Measurements from ENCODE around the gene KLF13. TPM values are rescaled to one million over a fixed set of nuclear protein-coding genes. Genes with fewer than 3 reads are reported as not detected.
A peak's percentile ranks its signal among the peaks of the same experiment; 100 is the strongest.

Gene KLF13
- total and polyA plus RNA-seq, 8 donors: 12.3 to 57.1 (median 32.6) TPM

- FAIRE-seq: no peak
Measured at GRCh38 chr15:31279221-31280045, 47.2 kb upstream of the KLF13 start.

GRCh38 chr15:31280046-31280830, 46.4 kb upstream of the KLF13 start:
- peak; percentile 38 to 77 (median 68) for ATAC-seq
- DNase-seq: peak in 4 of 6 donors; percentile 37 to 56 (median 47)
- TF ChIP-seq, protein P1, sequence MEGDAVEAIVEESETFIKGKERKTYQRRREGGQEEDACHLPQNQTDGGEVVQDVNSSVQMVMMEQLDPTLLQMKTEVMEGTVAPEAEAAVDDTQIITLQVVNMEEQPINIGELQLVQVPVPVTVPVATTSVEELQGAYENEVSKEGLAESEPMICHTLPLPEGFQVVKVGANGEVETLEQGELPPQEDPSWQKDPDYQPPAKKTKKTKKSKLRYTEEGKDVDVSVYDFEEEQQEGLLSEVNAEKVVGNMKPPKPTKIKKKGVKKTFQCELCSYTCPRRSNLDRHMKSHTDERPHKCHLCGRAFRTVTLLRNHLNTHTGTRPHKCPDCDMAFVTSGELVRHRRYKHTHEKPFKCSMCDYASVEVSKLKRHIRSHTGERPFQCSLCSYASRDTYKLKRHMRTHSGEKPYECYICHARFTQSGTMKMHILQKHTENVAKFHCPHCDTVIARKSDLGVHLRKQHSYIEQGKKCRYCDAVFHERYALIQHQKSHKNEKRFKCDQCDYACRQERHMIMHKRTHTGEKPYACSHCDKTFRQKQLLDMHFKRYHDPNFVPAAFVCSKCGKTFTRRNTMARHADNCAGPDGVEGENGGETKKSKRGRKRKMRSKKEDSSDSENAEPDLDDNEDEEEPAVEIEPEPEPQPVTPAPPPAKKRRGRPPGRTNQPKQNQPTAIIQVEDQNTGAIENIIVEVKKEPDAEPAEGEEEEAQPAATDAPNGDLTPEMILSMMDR (IDR thresholded peaks at IDR 0.05): no peak
- Histone ChIP-seq H3K9me3 (no peaks in the 10 kb centered on the region), H3K27me3 (no peaks in the 10 kb centered on the region), H3K27ac (peak overlapping the region in 3 of 4 donors; percentile 5 to 62 (median 61)), H3K36me3 (no peaks in the 10 kb centered on the region), H3K4me3 (no peak overlapping the region), H3K4me1 (peaks cover 0 to 3% (median 0%) of the 10 kb centered on the region in 3 donors)
- 44 to 46% methylated on average over 16 of the region's 16 CpGs for WGBS, 2 donors
- FAIRE-seq: no peak
- intact Hi-C loops (cut with DNase I): no loop called here

More at GRCh38 chr15:31279221-31280045, 47.2 kb upstream of the KLF13 start:
- WGBS, 2 donors: 54 to 63% methylated on average over 11 of the region's 11 CpGs
- TF ChIP-seq, protein P1 (IDR thresholded peaks at IDR 0.05): no peak
- intact Hi-C loops (cut with DNase I): no loop called here
- Histone ChIP-seq H3K27ac (peak overlapping the region in 3 of 4 donors; percentile 5 to 62 (median 61)), H3K4me1 (peaks cover 0 to 3% (median 0%) of the 10 kb centered on the region in 3 donors), H3K36me3 (no peaks in the 10 kb centered on the region), H3K27me3 (no peaks in the 10 kb centered on the region), H3K9me3 (no peaks in the 10 kb centered on the region), H3K4me3 (no peak overlapping the region)
- peak in 2 of 6 donors; percentile 49 to 54 for DNase-seq
- ATAC-seq: peak in 3 of 4 donors; percentile 79 to 85 (median 80)

DNA sequence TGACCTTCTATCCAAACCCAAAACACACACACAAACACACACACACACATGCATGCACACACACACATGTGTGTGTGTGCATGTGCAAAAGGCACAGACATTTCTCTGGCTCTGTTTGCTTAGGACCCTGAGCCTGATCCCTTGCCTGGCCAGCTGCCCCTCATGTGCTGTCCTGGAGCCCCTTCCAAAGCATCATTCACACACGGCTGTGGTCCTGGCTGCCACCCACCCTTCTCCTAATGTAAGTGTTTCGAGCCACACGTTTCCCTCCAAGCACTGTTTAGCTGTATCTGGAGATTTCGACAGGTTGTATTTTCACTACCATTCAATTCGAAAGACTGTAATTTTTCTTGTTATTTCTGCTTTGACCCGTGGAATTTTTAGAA, 45.8 kb upstream of the KLF13 start:
- H3K36me3 ChIP-seq: no peaks in the 10 kb centered on the region
- no peak for ATAC-seq
- no peaks in the 10 kb centered on the region for H3K9me3 ChIP-seq
- no peak overlapping the region for H3K4me3 ChIP-seq
- no peaks in the 10 kb centered on the region for H3K27me3 ChIP-seq
- WGBS, 2 donors: 70 to 73% methylated on average over 6 of the region's 6 CpGs
- peaks cover 0 to 3% (median 0%) of the 10 kb centered on the region in 3 donors for H3K4me1 ChIP-seq
- H3K27ac ChIP-seq: no peak overlapping the region
- intact Hi-C loops (cut with DNase I): no loop called here
- TF ChIP-seq, protein P1 (IDR thresholded peaks at IDR 0.05): no peak
- no peak for FAIRE-seq
- peak in 1 of 6 donors; percentile 10 for DNase-seq

- TF ChIP-seq, protein P1 (IDR thresholded peaks at IDR 0.05): no peak
- intact Hi-C loops (cut with DNase I): no loop called here
- 89 to 91% methylated on average over 4 of the region's 4 CpGs for WGBS, 2 donors
- H3K4me3 ChIP-seq: no peak overlapping the region
- DNase-seq (no peak), FAIRE-seq (no peak), ATAC-seq (no peak)
- no peak overlapping the region for H3K27ac ChIP-seq
- no peaks in the 10 kb centered on the region for H3K27me3 ChIP-seq
- no peaks in the 10 kb centered on the region for H3K36me3 ChIP-seq
- peaks cover 0 to 3% (median 0%) of the 10 kb centered on the region in 3 donors for H3K4me1 ChIP-seq
- H3K9me3 ChIP-seq: no peaks in the 10 kb centered on the region
Measured at GRCh38 chr15:31283043-31283442, 43.6 kb upstream of the KLF13 start.

Data from pancreas (tissue), 10 donors.